GM21390 (cell line): ENCODE data around the gene NT5C3B.

Experiments
- ATAC-seq: cut with Tn5 transposase; IDR thresholded peaks from one replicate; pipeline ENCODE4 v1.9.1; 2021; ENCODE audit not compliant: unreplicated experiment

The NT5C3B gene

GRCh38 chr17:41811549-41812380 is 24.3 kb downstream of the NT5C3B start, which contains the start of gene P3H4:
P3H4 (minus strand) TSS chr17:41811949; CDS start chr17:41811915, 34 bp downstream.
- ATAC-seq = peak; percentile 64

GRCh38 chr17:41810659-41811548 is 25.1 kb downstream of the NT5C3B start:
- no peak for ATAC-seq

- no peak for ATAC-seq
Observed at GRCh38 chr17:41806685-41807445, 29.2 kb downstream of the NT5C3B start.

GRCh38 chr17:41803049-41804020 is 32.7 kb downstream of the NT5C3B start:
- ATAC-seq = no peak

GRCh38 chr17:41801374-41802271 is 34.4 kb downstream of the NT5C3B start:
- no peak for ATAC-seq

- ATAC-seq = no peak
Observed at GRCh38 chr17:41800601-41801373, 35.2 kb downstream of the NT5C3B start.

GRCh38 chr17:41799366-41799765 is 36.7 kb downstream of the NT5C3B start:
- ATAC-seq = no peak

- no peak for ATAC-seq
Observed at GRCh38 chr17:41797377-41797776, 38.7 kb downstream of the NT5C3B start.

- ATAC-seq = no peak
Observed at GRCh38 chr17:41796121-41796895, 39.7 kb downstream of the NT5C3B start.

GRCh38 chr17:41794540-41794975 is 41.5 kb downstream of the NT5C3B start:
- no peak for ATAC-seq

GRCh38 chr17:41793784-41794539 is 42.1 kb downstream of the NT5C3B start:
- ATAC-seq = no peak

GRCh38 chr17:41792845-41793783 is 42.9 kb downstream of the NT5C3B start:
- no peak for ATAC-seq

GRCh38 chr17:41787021-41787418 is 49.0 kb downstream of the NT5C3B start:
- no peak for ATAC-seq

GRCh38 chr17:41786227-41787020 is 49.6 kb downstream of the NT5C3B start, which contains the start of gene JUP:
JUP (minus strand) TSS chr17:41786711; CDS start chr17:41771854, 14,857 bp downstream.
- ATAC-seq = peak; percentile 82

GRCh38 chr17:41785859-41786226 is 50.2 kb downstream of the NT5C3B start:
- ATAC-seq = no peak
